ENCODE measurements around the gene DIAPH1. TPM values are rescaled to one million over a fixed set of nuclear protein-coding genes. Genes with fewer than 3 reads are reported as not detected.

DIAPH1 gene
- total RNA-seq, 1 experiment from 2014 or later: 117 TPM

- no peak overlapping the region for H3K4me3 Mint-ChIP-seq
Measured at GRCh38 chr5:141533897-141534296, 84.9 kb downstream of the DIAPH1 start.

More at GRCh38 chr5:141533897-141534296, 84.9 kb downstream of the DIAPH1 start:
- Histone ChIP-seq H2BK5ac (ENCODE audit: insufficient read length, low read length) (no peak overlapping the region), H2AK5ac (ENCODE audit: insufficient read length, low read length) (no peak overlapping the region), H3K79me2 (ENCODE audit: insufficient read depth, low read length) (no peaks in the 10 kb centered on the region), H2AFZ (ENCODE audit: low read length) (no peak overlapping the region), H3K4me1 (ENCODE audit: insufficient read depth, low read length) (no peaks in the 10 kb centered on the region), H3K4me2 (ENCODE audit: insufficient read depth, insufficient read length, low read length) (no peak overlapping the region), H3K14ac (ENCODE audit: insufficient read depth, low read length) (no peak overlapping the region), H3K56ac (ENCODE audit: insufficient read length, low read depth, low read length) (no peak overlapping the region), H4K8ac (replicated peaks; ENCODE audit: insufficient read length, low read depth, low read length) (no peak overlapping the region), H2BK120ac (ENCODE audit: low read depth, low read length, poor library complexity, severe bottlenecking) (no peak overlapping the region), H3T11ph (ENCODE audit: low read length) (no peak overlapping the region), H3K79me1 (ENCODE audit: insufficient read depth, low read depth, low read length, poor library complexity, severe bottlenecking) (no peaks in the 10 kb centered on the region), H3K27me3 (ENCODE audit: insufficient read depth, low read length) (no peaks in the 10 kb centered on the region), H4K5ac (ENCODE audit: insufficient read length, low read depth, low read length) (no peak overlapping the region), H2BK20ac (ENCODE audit: low read depth, low read length, poor library complexity, severe bottlenecking) (no peak overlapping the region), H4K20me1 (ENCODE audit: control insufficient read depth, insufficient read depth, insufficient read length) (no peaks in the 10 kb centered on the region), H3K18ac (ENCODE audit: insufficient read length, low read depth, low read length) (no peak overlapping the region), H2BK15ac (ENCODE audit: low read depth, low read length) (no peak overlapping the region), H3K23me2 (ENCODE audit: insufficient read length, low read depth, low read length, poor library complexity, severe bottlenecking) (no peaks in the 10 kb centered on the region), H2BK12ac (ENCODE audit: insufficient read length, low read depth, low read length) (no peak overlapping the region), H3K9me3 (ENCODE audit: control insufficient read depth, low read depth, low read length) (no peaks in the 10 kb centered on the region), H3K23ac (ENCODE audit: insufficient read length, low read depth, low read length) (no peak overlapping the region), H3K27ac (ENCODE audit: insufficient read length, low read depth, low read length) (no peak overlapping the region), H4K91ac (ENCODE audit: insufficient read length, low read depth, low read length) (no peak overlapping the region), H3K4ac (ENCODE audit: low read depth, low read length) (no peak overlapping the region), H3K9ac (ENCODE audit: extremely low read depth, insufficient read length, low read length) (no peak overlapping the region)
- H3K36me3 Mint-ChIP-seq (ENCODE audit: insufficient read depth in 1 of 3, low read depth in 3 of 3): peaks cover 7 to 11% (median 11%) of the 10 kb centered on the region in 3 experiments; a peak in 6 of 7 replicates
- no peak for DNase-seq
- no peak for TF ChIP-seq CTCF (conservative IDR thresholded peaks at IDR 0.05)
- no peak overlapping the region for H3K27ac Mint-ChIP-seq
- whole genome bisulfite sequencing (ENCODE audit: extremely low coverage, insufficient read length, low lambda C conversion rate): no CpG with 5 or more reads among the region's 1 CpG
- no peaks in the 10 kb centered on the region for H3K4me1 Mint-ChIP-seq
- no peaks in the 10 kb centered on the region for H3K27me3 Mint-ChIP-seq (ENCODE audit: low read depth)
- no peaks in the 10 kb centered on the region for H3K9me3 Mint-ChIP-seq

Measured in H9 (cell line).